ENCODE measurements around the gene SH3TC1.

SH3TC1 gene

DNA sequence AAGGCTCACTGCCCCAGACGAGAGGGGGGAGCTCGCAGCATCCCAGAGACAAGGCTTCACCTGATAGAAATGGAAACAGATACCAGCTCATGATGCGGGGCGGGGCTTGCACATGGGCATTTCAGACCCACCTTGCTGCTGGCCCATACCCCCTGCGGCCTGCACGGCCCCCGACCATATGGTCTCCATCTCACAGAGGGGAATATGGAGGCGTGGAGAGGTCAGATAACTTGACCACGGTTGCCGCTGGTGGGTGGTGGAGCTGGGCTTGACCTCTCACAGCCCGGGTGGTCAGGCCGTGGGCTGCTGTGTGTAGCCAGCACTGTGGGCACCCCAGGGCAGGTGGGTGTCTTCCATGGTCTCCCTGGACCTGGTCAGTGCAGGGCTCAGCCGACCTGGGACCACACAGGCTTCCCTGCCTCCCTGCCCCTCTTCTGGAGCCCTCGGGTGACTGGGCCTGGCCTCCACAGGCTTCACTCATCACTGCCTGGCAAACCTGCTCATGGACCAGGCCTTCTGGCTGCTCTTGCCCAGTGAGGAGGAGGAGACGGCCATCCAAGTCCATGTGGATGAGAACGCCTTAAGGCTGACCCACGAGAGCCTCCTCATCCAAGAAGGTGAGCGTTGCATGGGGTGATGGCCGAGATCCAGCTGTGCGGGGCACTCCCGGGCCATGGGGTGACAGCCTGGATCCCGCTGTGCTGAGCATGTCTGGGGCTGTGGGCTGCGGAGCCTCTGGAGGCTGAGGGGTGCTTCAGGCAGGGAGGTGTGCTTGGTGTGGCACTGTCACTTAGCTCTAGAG is 16.8 kb downstream of the SH3TC1 start:
- DNase-seq (ENCODE audit: low read depth), result no peak

DNA sequence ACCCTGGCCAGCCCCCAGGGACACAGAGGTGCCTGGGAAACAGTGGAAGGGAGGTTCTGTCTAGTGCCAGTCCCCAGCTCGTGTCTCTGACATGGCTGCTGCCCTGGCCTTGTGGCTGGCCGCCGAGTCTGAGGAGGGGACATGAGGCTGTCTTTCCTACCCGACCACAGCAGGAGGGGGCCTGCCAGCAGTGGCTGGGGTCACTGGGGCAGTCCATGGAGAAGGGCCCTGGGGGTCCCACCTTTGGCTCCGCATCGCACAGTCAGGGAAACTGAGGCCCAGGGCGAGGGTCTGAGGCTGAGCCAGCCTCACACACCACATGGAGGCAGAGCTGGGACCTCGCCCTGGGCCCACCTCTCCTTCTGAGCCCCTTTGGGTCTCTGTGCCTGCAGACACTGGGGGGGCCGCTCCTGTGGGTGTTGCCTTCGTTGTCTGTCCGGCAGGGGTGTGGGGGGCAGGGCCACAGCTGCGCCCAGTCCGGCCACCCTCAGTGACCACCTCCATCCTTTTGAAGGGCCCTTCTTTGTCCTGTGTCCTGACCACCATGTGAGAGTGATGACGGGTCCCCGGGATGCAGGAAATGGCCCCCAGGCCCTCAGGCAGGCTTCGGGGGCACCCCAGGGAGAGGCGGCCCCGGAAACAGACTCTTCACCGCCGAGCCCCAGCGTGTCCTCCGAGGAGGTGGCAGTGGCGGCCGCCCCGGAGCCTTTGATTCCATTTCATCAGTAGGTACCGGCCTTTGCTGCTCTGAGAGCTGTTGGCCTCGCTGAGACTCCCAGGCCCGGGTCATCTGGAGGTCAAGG is 17.6 kb downstream of the SH3TC1 start:
- no peak for DNase-seq (ENCODE audit: low read depth)

DNA sequence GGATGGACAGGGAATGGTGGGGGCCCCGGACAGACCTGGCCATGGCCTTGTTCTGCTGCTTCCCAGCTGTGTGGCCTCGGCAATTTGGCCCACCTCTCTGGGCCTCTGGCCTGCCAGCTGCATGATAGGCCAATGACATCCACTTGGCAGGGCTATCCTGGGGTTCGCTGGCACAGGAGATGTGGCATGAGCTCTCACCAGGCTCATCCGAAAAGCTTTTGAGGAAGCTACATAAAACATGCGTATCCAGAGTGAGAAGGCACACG is 18.1 kb downstream of the SH3TC1 start:
- no peak for DNase-seq (ENCODE audit: low read depth)

DNA sequence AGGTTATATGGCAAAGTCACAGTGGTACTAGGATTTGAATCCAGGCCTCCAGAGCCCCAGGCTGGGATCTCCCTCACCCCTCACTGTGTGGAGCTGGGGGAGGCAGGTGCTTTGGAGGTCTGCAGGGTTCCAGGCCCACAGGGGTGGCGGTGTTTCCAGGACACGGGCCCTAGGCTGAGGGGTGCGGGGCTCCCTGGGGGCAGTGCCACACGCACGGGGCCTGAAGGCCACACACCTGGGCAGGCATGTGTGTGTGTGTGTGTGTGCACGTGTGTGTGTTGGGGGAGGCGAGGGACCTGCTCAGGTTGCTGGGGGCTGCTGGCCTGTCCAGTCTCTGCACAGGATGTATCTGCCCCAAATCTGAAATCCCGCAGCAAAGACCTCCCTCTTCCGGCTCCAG is 18.8 kb downstream of the SH3TC1 start:
- no peak for DNase-seq (ENCODE audit: low read depth)

DNA sequence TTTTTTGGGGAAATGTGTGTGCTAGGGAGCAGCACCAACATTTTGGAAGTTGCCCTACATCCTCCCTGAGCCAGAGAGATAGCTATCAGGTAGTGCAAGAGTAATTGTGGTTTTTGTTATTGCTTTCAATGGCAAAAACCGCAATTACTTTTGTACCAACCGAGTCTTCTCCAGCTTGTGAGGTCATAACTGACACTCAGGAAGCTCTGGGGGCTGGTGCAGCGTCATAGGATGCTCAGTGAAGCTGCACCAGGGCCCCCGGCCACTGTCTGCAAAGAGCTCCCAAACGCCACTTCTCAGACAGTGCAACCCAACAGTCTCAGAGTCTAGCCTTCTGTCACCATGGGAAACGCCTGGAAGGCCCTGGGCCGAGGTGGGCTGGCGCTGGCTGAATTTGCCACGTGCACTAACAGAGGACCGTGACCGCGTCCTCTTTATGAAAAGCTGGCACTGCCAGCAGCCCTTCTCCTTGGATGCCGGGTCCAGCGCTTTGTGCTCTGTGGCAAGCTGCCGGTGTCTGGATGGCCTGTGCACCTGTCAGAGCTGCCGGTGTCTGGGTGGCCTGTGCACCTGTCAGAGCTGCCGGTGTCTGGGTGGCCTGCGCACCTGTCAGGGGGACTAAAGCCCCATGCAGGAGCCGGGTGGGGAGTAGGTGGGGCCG is 19.4 kb downstream of the SH3TC1 start:
- no peak for DNase-seq (ENCODE audit: low read depth)

DNA sequence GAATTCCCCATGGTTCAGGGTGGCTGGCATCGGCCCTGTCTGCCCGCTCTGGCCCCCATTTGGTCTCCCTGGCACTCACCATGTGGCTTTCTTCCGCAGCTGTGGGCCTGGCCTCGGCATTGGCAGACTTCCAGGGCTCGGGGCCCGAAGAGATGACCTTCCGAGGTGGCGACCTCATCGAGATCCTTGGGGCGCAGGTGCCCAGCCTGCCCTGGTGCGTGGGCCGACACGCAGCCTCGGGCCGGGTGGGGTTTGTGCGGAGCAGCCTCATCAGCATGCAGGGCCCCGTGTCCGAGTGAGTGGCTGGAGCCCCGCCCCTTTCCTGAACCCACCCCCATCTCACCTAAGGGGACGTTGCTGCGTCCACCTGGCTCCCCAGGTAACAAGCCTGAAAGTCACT is 20.1 kb downstream of the SH3TC1 start:
- DNase-seq (ENCODE audit: low read depth), result no peak

DNA sequence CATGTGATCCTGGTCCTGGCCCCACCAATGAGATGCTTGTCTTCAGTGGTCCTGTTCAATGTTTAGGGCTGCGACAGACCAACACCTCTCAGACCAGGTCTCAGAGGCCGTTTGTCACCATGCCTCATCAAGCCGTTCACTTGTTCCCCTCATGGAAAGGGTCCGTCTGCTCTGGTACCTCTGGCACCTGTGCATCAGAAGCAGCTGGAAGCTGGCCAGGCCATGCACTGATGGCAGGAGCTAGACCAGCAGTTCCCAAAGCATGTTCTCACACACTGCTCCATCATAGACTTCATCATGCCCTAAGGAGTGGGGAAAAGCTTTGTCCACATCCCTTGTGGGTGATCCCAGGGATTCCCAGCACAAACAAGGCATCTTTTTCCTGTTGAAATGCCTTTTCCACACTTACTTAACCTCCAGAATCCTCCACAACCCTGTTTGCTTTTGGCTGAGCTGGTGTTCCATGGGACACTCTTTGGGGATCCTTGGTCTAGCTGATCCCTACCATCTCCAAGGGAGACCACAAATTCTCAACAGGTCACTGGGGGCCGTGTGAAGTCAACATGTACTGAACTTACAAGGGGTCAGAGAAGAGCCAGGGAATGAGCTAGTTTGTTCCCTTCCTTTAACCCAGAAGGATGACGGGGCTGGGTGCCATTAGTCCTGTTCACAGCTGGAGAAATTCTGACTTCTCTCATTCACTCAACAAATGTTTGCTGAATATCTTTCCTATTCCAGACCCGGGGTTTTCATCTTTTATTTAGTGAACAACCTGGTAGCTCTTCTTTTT is 21.8 kb downstream of the SH3TC1 start:
- no peak for DNase-seq (ENCODE audit: low read depth)

DNA sequence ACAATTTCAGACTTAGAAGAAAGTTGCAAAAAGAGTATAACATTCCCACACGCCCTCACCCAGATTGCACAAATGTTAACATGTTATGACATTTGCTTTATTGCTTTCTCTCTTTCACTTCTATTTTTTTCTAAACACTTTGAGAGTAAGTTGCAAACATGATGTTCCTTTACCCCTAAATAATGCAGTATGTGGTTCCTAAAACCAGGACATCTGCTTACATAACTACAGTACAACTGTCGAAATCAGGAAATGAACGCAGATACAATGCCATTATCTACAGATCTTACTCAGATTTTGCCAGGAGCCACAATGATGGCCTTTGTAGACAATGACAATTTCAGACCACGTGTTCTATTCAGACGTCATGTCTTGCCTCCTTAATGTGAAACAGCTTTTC is 22.4 kb downstream of the SH3TC1 start:
- DNase-seq (ENCODE audit: low read depth), result no peak

DNA sequence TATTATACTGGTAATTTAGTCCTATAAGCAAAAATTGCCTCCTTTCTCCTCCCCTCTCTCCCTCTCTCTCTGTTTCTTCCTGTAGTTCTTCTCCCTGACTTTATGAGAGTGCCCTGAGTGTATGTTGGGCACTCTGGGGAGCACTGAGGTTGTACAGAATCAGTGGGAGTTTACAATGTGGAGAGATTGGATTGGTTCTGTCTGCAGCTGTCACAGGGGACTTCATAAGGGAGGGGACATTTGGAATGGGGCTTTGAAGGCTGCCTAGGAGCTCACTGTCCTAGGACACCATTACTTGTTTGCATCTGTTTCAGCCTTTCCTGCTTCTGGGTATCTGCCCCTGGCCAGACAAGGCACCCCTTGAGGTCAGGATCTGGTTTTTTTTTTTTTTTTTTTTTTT is 22.9 kb downstream of the SH3TC1 start:
- no peak for DNase-seq (ENCODE audit: low read depth)

DNA sequence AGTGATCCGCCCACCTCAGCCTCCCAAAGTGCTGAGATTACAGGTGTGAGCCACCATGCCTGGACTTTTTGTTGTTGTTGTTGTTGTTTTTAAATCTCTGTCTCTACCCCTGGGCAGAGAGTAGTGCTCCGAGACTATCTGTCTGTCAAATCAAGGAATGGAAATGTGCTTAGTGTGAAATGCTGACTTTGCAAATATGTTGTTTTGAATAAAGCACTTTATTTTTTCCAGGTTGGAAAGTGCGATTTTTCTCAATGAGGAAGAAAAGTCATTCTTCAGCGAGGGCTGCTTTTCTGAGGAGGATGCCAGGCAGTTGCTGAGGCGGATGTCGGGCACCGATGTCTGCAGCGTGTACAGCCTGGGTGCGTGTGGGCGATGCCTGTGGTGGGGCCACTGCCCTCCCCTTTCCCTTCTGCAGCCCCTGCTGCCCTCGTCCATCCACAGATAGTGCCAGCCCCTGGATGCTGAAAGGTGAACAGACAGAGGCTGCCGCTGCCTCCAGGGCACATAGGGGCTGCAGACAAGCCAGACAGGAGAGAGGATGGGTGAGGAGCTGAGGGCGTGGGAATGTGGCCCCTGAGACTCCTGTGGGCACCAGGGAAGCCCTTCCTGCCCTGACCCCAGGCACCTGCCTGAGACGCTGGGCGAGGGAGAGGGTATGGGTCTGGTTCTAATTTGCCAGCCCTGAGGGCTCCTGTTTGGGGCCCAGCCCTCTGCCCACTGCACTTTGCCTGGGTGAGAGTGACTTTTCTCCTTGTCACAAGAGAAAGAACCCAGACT is 23.7 kb downstream of the SH3TC1 start:
- no peak for DNase-seq (ENCODE audit: low read depth)

DNA sequence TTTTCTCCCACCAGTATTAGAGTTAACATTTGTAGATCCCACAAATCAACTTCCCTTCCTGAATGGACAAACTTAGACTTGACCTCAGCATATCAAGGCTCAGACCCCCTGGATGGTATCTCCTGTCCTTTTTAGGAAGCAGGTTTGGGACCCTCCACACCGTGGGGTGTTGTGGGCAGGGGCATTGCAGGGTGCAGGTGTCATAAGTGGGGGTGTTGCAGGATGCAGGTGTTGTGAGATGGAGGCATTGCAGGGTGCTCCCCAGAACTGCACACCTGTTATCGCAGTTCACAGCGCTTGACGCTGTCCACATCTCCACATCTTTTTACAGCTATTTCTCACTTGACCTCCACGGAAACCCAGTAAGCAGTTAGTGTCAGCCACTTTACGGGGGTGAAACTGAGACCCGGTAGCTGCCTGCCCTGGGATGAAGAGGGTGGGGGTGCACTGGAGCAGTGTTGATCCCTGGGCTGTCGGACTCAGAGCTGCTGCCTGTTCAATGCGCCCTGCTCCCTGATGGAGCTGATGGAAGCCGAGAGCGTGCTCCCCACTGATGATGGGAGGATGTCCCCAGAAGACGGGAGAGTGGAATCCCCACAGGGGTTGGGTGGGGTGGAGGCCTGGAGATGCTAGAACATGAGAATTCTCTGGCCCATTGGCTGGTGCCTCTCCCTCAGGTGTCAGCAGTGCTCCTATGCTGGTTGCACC is 25.3 kb downstream of the SH3TC1 start:
- DNase-seq (ENCODE audit: low read depth), result no peak

DNA sequence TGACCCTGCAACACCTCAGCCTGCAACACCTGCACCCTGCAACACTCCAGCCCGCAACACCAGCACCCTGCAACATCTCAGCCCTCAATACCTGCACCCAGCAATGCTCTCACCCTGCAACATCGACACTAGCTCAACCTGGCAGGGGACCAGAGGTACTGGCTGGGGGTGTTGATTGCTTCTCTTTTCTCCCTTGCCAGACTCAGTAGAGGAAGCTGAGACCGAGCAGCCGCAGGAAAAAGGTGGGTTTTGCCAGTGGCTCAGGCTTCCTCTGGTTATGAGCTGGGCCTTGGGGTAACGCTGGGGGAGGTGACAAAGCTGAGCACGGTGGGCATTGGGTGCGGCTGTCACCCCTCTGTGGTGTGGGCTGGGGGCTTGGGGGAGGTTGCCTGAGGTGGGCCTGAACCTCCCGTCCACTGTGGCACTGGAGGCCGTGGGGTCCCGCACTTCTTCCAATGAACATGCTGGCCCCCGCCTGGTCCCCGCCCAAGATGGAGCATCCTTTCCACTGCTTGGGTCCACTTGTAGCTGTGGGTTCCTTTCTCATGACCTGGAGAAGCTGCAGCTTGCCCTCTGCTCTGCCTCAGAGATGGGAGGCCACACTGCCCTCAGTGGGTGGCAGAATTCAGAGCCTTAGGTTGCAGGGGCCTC is 26.0 kb downstream of the SH3TC1 start:
- no peak for DNase-seq (ENCODE audit: low read depth)

DNA sequence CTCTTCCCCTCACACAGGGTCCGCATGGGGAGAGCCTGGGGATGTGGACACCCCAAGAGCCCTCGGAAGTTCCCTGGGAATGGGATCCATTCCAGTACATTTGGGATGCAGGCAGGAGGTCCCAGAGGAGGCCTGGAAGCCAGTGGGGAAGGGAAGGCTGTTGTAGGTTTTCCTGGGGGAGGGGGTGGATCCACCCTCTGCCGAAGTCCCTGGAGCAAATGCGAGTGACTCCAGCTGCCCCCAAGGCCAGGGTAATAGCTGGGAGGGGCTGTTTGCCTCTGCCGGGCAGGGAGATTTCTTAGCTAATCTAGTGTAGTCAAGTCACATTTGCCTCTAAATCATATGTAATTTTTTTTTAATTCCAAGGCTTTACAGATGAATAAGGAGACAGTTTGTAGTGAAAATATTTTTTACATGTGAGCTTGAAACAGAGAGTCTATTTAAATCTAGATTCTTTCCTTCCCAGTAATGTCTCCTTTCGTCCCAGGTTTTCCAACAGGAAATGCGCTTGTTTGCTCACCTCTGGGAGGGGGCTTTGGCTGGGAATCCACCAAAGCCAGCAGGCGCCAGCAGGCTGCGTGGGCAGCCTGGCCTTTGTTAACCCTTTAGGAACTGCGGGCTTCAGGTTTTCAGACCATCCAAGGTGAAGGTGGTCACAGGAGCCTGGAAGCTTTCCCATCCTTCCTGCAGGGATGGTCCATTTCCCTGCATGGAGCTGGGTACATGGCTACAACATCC is 26.8 kb downstream of the SH3TC1 start:
- no peak for DNase-seq (ENCODE audit: low read depth)

DNA sequence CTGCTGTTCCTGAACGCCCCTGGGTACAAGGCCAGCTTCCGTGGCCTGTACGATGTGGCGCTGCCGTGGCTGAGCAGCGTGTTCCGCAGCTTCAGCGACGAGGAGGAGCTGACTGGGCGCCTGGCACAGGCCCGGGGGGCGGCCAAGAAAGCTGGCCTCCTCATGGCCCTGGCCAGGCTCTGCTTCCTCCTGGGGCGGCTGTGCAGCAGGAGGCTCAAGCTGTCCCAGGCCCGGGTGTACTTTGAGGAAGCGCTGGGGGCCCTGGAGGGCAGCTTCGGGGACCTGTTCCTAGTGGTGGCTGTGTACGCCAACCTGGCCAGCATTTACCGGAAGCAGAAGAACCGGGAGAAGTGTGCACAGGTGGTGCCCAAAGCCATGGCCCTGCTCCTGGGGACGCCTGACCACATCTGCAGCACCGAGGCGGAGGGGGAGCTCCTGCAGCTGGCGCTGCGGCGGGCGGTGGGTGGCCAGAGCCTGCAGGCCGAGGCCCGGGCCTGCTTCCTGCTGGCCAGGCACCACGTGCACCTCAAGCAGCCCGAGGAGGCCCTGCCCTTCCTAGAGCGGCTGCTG is 28.2 kb downstream of the SH3TC1 start:
- no peak for DNase-seq (ENCODE audit: low read depth)

DNA sequence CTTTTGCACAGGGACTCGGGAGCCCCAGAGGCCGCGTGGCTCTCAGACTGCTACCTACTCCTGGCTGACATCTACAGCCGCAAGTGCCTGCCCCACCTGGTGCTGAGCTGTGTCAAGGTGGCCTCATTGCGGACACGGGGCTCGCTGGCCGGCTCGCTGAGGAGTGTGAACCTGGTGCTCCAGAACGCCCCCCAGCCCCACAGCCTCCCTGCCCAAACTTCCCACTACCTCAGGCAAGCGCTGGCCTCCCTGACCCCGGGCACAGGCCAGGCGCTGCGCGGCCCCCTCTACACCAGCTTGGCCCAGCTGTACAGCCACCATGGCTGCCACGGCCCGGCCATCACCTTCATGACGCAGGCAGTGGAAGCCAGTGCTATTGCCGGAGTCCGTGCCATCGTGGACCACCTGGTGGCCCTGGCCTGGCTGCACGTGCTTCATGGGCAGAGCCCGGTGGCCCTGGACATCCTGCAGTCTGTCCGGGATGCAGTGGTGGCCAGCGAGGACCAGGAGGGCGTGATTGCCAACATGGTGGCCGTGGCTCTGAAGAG is 28.8 kb downstream of the SH3TC1 start:
- no peak for DNase-seq (ENCODE audit: low read depth)

DNA sequence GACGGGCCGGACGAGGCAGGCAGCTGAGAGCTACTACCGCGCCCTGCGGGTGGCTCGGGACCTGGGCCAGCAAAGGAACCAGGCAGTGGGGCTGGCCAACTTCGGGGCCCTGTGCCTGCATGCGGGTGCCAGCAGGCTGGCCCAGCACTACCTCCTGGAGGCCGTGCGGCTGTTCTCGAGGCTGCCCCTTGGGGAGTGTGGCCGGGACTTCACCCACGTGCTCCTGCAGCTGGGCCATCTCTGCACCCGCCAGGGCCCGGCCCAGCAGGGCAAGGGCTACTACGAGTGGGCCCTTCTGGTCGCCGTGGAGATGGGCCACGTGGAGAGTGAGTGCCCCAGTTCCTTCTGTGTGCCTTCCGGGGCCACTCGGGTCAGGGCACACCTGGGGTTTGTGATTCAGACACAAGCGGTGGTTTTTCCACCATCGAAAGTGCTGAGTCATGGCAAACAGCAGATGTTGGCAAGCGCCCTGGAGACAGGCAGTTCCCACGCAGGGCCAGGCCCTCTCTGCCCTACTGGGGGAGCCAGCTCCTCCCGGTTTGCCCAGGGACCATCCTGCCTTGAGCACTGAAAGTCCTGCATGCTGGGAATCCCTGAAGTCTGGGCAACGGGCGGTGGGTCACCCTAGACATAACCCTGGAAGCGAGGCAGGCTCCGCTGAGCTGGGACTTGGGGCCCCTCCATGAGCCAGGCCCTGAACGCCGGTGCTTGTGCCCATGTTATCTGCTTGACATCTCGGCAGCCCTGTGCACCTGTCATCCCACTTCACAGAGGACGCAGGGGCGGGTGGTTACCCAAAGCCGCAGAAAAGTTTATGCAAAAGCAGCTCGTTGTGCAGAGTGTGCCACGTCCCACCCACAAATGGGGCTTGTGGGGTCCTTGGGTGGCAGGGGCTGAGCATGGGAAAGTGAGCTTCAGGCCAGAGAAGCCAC is 29.5 kb downstream of the SH3TC1 start:
- no peak for DNase-seq (ENCODE audit: low read depth)

DNA sequence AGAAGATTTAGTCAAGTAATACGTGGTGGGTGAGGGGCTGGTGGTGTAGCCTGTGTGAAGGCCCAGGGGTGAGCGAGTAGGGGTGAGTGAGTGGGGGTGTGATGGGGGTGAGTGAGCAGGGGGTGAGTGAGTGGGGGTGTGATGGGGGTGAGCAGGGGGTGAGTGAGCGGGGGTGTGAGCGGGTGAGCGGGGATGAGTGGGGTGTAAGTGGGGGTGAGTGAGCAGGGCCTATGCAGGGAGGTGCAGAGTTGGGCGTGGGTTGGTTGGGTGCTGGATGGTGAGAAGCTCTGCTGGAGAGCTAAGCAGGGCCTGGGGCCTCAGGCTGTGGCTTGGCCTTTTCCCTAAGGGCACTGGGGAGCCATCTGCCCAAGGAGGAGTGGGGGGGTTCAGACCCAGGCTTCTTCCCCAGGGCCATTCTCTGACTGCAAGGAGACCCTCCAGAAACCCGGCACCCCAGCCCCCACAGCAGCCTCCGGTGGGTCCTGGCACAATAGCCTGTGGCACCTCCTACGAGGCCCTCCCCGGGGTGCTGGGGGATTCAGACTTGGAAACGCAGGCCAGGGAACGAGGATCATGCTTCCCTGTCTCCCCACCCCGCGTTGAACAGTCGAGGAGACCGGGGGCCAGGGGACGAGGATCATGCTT is 30.4 kb downstream of the SH3TC1 start:
- no peak for DNase-seq (ENCODE audit: low read depth)

DNA sequence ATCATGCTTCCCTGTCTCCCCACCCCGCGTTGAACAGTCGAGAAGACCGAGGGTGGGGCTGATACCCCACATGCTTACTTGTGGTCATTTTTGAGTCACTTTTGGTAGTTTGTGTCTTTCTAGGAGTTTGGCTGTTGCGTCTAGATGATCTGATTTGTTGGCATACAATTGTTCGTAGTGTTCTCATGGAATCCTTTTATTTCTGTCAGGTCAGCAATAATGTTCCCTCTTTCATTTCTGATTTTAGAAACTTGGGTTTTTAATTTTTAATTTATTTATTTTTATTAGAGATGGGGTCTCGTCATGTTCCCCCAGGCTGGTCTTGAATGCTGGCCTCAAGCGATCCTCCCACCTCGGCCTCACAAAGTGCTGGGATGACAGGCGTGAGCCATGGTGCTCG is 30.9 kb downstream of the SH3TC1 start:
- DNase-seq (ENCODE audit: low read depth), result no peak

Measured in GM04503 (cell line).